Fibroblast of lung (primary cell): ENCODE data around the gene BMP7. TPM values are rescaled to one million over a fixed set of nuclear protein-coding genes. Genes with fewer than 3 reads are reported as not detected.

ENCODE experiments used
- DNase-seq, 2 donors: peaks; one replicate each; pipeline versions ENCODE4 v3.0.0 to v3.0.0-alpha.2; 2010; ENCODE audit warnings: low read depth in 2 of 2
- H2AFZ ChIP-seq: 2 replicates; pipeline ENCODE4 v1.5.1; 2012; ENCODE audit warnings: low read length, control low read depth, inconsistent platforms
- H3K27ac ChIP-seq: 2 replicates; pipeline ENCODE4 v1.5.1; 2011; ENCODE audit warnings: low read length, control low read depth; ENCODE audit not compliant: insufficient read depth
- H3K27me3 ChIP-seq: 2 replicates; pipeline ENCODE4 v1.5.1; 2011; ENCODE audit warnings: mild to moderate bottlenecking, low read length; ENCODE audit not compliant: control insufficient read depth, insufficient read depth
- H3K36me3 ChIP-seq: 2 replicates; pipeline ENCODE4 v1.5.1; 2011; ENCODE audit warnings: low read length; ENCODE audit not compliant: control insufficient read depth, insufficient read depth
- H3K4me1 ChIP-seq: 2 replicates; pipeline ENCODE4 v1.5.1; 2011; ENCODE audit warnings: low read length; ENCODE audit not compliant: control insufficient read depth, insufficient read depth; ENCODE audit errors: extremely low read depth
- H3K4me2 ChIP-seq: 2 replicates; pipeline ENCODE4 v1.5.1; 2011; ENCODE audit warnings: low read length, control low read depth; ENCODE audit not compliant: insufficient read depth; ENCODE audit errors: extremely low read depth
- H3K4me3 ChIP-seq, 4 experiments: fragments of 200-600 bp in 1 of 4; sonication (generic) in 1 of 4; replicated peaks in 1 of 4; 2 replicates each; pipeline ENCODE4 v1.5.1; 2011 to 2016; ENCODE audit warnings: low read length in 4 of 4, low read depth in 3 of 4, mild to moderate bottlenecking in 3 of 4, control low read depth in 2 of 4, inconsistent platforms in 1 of 4, mixed read lengths in 1 of 4; ENCODE audit not compliant: insufficient read depth in 1 of 4; ENCODE audit errors: control extremely low read depth in 1 of 4
- H3K79me2 ChIP-seq: 2 replicates; pipeline ENCODE4 v1.5.1; 2012; ENCODE audit warnings: mild to moderate bottlenecking, low read length, inconsistent platforms; ENCODE audit not compliant: control insufficient read depth, insufficient read depth
- H3K9ac ChIP-seq: 2 replicates; pipeline ENCODE4 v1.5.1; 2011; ENCODE audit warnings: mild to moderate bottlenecking, low read length, control low read depth; ENCODE audit not compliant: insufficient read depth
- H3K9me3 ChIP-seq: 2 replicates; pipeline ENCODE4 v1.5.1; 2012; ENCODE audit warnings: low read depth, low read length; ENCODE audit not compliant: control insufficient read depth, insufficient read depth
- H4K20me1 ChIP-seq: 2 replicates; pipeline ENCODE4 v1.5.1; 2011; ENCODE audit warnings: low read length; ENCODE audit not compliant: control insufficient read depth, insufficient read depth; ENCODE audit errors: extremely low read depth
- CTCF ChIP-seq, 2 donors: IDR thresholded peaks in 1 of 2; conservative IDR thresholded peaks in 1 of 2; 1 replicate in 1 of 2; 2 replicates in 1 of 2; pipeline ENCODE4 v1.5.1; 2011 to 2012; ENCODE audit warnings: low read length in 2 of 2, control low read depth in 1 of 2, inconsistent platforms in 1 of 2, low read depth in 1 of 2, mild to moderate bottlenecking in 1 of 2
- EZH2 ChIP-seq: IDR thresholded peaks from 2 replicates; pipeline ENCODE4 v1.5.1; 2012; ENCODE audit warnings: low read length, control low read depth, mild to moderate bottlenecking; ENCODE audit errors: missing control alignments
- polyA plus RNA-seq, 2 donors: library from polyadenylated mRNA; depleted of rRNA in 1 of 2; stranded (reverse) in 1 of 2; unstranded in 1 of 2; fragments of >200 nt; gene quantifications; 2 replicates each; pipeline ENCODE4 v1.2.1, GENCODE V29; 2011 to 2012; ENCODE audit warnings: missing spikeins in 1 of 2
- total RNA-seq: library from RNA; depleted of rRNA; stranded (reverse); fragments of >200 nt; gene quantifications from 2 replicates; pipeline ENCODE4 v1.2.1, GENCODE V29; 2014

BMP7 gene
- total and polyA plus RNA-seq, 2 donors (not counting 1 experiment from before 2014, with no cell fraction given) = not detected

DNA sequence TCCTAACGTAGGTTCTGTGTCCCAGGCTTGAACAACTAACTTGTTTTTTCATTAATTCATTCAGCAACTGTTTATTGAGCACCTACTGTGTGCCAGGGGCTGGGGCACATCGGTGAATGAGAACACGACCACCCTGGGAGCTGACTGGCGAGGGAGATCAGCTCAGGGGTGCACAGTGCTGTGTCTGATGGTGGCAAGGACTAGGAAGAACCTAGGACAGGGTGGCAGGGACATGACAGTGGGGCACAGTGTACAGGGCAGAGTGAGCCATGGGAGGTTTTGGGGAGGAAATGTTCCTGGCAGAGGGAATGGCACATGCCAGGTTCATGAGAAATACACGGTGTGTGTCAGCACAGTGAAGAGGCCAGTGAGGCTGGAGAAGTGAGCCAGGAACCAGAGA lies 76.7 kb downstream of the BMP7 start:
- no peak for TF ChIP-seq EZH2
- no peak for TF ChIP-seq CTCF (conservative IDR thresholded peaks at IDR 0.05 in 1 of 2, IDR thresholded peaks at IDR 0.05 in 1 of 2; ENCODE audit: low read depth in 1 of 2, low read length in 2 of 2)
- H3K9me3 ChIP-seq = no peaks in the 10 kb centered on the region
- no peak overlapping the region for H3K9ac ChIP-seq
- no peaks in the 10 kb centered on the region for H3K36me3 ChIP-seq
- H2AFZ ChIP-seq = no peak overlapping the region
- H4K20me1 ChIP-seq = no peaks in the 10 kb centered on the region
- no peak for DNase-seq
- no peaks in the 10 kb centered on the region for H3K27me3 ChIP-seq
- no peaks in the 10 kb centered on the region for H3K79me2 ChIP-seq
- no peak overlapping the region for H3K4me2 ChIP-seq
- H3K27ac ChIP-seq = no peak overlapping the region
- no peaks in the 10 kb centered on the region for H3K4me1 ChIP-seq
- no peak overlapping the region for H3K4me3 ChIP-seq

- Histone ChIP-seq H3K4me2 (no peak overlapping the region), H3K27me3 (no peaks in the 10 kb centered on the region), H3K27ac (no peak overlapping the region), H3K9ac (no peak overlapping the region), H3K9me3 (no peaks in the 10 kb centered on the region), H3K79me2 (no peaks in the 10 kb centered on the region), H3K4me1 (no peaks in the 10 kb centered on the region), H2AFZ (no peak overlapping the region), H4K20me1 (no peaks in the 10 kb centered on the region), H3K36me3 (no peaks in the 10 kb centered on the region), H3K4me3 (no peak overlapping the region)
- no peak for DNase-seq
- TF ChIP-seq CTCF (conservative IDR thresholded peaks at IDR 0.05 in 1 of 2, IDR thresholded peaks at IDR 0.05 in 1 of 2; ENCODE audit: low read depth in 1 of 2, low read length in 2 of 2) = no peak
- TF ChIP-seq EZH2 = no peak
Measured at GRCh38 chr20:57188576-57189079, 77.8 kb downstream of the BMP7 start.

DNA sequence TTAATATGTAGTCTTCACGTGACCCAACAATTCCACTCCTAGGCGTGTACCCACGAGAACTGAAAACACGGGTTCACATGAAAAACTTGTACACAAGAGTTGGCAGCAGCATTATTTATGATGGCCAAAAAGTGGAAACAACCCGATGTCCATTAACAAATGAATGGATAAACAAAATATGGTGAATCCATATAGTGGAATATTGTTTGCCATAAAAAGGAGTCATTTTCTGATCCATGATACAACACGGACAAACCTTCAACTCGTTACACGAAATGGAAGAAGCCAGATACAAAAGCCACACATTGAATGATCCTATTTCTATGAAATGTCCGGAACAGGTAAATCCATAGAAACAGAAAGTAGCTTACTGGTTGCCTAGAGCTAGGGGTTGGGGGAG lies 78.4 kb downstream of the BMP7 start:
- H3K79me2 ChIP-seq = no peaks in the 10 kb centered on the region
- no peak for TF ChIP-seq CTCF (conservative IDR thresholded peaks at IDR 0.05 in 1 of 2, IDR thresholded peaks at IDR 0.05 in 1 of 2; ENCODE audit: low read depth in 1 of 2, low read length in 2 of 2)
- no peak for TF ChIP-seq EZH2
- H3K4me2 ChIP-seq = no peak overlapping the region
- H3K27ac ChIP-seq = no peak overlapping the region
- H4K20me1 ChIP-seq = no peaks in the 10 kb centered on the region
- no peaks in the 10 kb centered on the region for H3K4me1 ChIP-seq
- H3K4me3 ChIP-seq = no peak overlapping the region
- H3K9ac ChIP-seq = no peak overlapping the region
- no peak overlapping the region for H2AFZ ChIP-seq
- DNase-seq = no peak
- no peaks in the 10 kb centered on the region for H3K27me3 ChIP-seq
- H3K9me3 ChIP-seq = no peaks in the 10 kb centered on the region
- no peaks in the 10 kb centered on the region for H3K36me3 ChIP-seq
